Measurements from ENCODE around the gene DUSP2. TPM values are rescaled to one million over a fixed set of nuclear protein-coding genes. Genes with fewer than 3 reads are reported as not detected.

The DUSP2 gene
- total RNA-seq, 1 experiment from 2014 or later: 4.9 TPM

- intact Hi-C loops (cut with micrococcal nuclease; ENCODE audit: unreplicated experiment) (no loop called here), in situ Hi-C loops (cut with HindIII; ENCODE audit: low pct_unique_long_range_greater_than_20kb, low sequenced_read_pairs) (no loop called here)
- TF ChIP-seq, protein P1, sequence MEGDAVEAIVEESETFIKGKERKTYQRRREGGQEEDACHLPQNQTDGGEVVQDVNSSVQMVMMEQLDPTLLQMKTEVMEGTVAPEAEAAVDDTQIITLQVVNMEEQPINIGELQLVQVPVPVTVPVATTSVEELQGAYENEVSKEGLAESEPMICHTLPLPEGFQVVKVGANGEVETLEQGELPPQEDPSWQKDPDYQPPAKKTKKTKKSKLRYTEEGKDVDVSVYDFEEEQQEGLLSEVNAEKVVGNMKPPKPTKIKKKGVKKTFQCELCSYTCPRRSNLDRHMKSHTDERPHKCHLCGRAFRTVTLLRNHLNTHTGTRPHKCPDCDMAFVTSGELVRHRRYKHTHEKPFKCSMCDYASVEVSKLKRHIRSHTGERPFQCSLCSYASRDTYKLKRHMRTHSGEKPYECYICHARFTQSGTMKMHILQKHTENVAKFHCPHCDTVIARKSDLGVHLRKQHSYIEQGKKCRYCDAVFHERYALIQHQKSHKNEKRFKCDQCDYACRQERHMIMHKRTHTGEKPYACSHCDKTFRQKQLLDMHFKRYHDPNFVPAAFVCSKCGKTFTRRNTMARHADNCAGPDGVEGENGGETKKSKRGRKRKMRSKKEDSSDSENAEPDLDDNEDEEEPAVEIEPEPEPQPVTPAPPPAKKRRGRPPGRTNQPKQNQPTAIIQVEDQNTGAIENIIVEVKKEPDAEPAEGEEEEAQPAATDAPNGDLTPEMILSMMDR (IDR thresholded peaks at IDR 0.05): no peak
- TF ChIP-seq SIN3A (IDR thresholded peaks at IDR 0.05; ENCODE audit: borderline replicate concordance, insufficient read depth, low read depth, low read length) (no peak), POLR2AphosphoS5 (IDR thresholded peaks at IDR 0.05; ENCODE audit: low read depth, low read length) (no peak), TCF7L2 (IDR thresholded peaks at IDR 0.05; ENCODE audit: low read depth, low read length) (no peak)
- TF ChIP-seq, protein P2, sequence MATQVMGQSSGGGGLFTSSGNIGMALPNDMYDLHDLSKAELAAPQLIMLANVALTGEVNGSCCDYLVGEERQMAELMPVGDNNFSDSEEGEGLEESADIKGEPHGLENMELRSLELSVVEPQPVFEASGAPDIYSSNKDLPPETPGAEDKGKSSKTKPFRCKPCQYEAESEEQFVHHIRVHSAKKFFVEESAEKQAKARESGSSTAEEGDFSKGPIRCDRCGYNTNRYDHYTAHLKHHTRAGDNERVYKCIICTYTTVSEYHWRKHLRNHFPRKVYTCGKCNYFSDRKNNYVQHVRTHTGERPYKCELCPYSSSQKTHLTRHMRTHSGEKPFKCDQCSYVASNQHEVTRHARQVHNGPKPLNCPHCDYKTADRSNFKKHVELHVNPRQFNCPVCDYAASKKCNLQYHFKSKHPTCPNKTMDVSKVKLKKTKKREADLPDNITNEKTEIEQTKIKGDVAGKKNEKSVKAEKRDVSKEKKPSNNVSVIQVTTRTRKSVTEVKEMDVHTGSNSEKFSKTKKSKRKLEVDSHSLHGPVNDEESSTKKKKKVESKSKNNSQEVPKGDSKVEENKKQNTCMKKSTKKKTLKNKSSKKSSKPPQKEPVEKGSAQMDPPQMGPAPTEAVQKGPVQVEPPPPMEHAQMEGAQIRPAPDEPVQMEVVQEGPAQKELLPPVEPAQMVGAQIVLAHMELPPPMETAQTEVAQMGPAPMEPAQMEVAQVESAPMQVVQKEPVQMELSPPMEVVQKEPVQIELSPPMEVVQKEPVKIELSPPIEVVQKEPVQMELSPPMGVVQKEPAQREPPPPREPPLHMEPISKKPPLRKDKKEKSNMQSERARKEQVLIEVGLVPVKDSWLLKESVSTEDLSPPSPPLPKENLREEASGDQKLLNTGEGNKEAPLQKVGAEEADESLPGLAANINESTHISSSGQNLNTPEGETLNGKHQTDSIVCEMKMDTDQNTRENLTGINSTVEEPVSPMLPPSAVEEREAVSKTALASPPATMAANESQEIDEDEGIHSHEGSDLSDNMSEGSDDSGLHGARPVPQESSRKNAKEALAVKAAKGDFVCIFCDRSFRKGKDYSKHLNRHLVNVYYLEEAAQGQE (IDR thresholded peaks at IDR 0.05; ENCODE audit: insufficient read depth in 1 of 2, low read depth in 2 of 2, low read length in 1 of 2): no peak
- H3K9me3 ChIP-seq (ENCODE audit: control insufficient read depth, insufficient read depth, low read depth, low read length): no peaks in the 10 kb centered on the region
- no peaks in the 10 kb centered on the region for H3K4me1 ChIP-seq (ENCODE audit: control insufficient read depth, insufficient read depth, low read length)
- ChIA-PET CTCF (no interaction called here), POLR2A (no interaction called here)
- no peak overlapping the region for H3K27ac ChIP-seq (ENCODE audit: low read length)
- H3K27me3 ChIP-seq (ENCODE audit: control insufficient read depth, insufficient read depth, low read length): peaks cover 2% of the 10 kb centered on the region; the same call in 1 of the 2 replicates
- no peak overlapping the region for H3K4me3 ChIP-seq (ENCODE audit: low read depth in 2 of 2, low read length in 2 of 2)
- ATAC-seq (no peak), DNase-seq (ENCODE audit: low read depth, low spot score) (no peak)
- no peaks in the 10 kb centered on the region for H3K36me3 ChIP-seq (ENCODE audit: control insufficient read depth, insufficient read depth, low read length)
- no TSS peak for BruUV-seq (replicated peaks)
These were observed 14.8 kb downstream of the DUSP2 start for GRCh38 chr2:96130483-96130882.

DNA sequence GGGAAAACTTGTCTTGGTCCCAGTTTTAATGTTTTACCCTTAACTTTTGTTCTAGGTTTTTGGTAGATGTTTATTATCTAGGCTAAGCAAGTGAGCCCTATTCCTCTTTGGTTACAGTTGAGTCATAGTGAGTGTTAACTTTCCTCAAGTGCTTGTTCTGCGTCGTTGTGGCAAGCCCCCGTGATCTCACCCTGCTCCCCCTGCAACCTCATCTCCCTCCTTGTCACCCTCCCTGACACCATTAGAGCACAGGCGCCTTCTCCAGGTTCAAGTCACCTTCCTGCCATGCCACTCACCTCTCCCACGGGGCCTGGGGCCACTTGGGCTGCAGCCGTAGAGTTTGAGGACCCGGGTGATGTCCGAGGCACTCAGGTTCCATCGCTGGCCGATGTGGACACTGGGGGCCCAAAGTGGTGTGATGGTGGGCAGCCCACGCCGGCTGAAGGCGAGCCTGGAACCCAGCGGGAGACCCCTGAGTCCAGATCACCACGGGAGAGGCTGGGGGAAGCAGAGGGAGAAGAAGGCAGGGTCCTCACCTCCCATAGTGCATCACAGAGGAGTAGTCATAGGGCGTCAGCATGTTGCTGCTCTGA is 15.6 kb downstream of the DUSP2 start:
- intact Hi-C loops (cut with micrococcal nuclease; ENCODE audit: unreplicated experiment): no loop called here
- TF ChIP-seq, protein P2 (IDR thresholded peaks at IDR 0.05; ENCODE audit: insufficient read depth in 1 of 2, low read depth in 2 of 2, low read length in 1 of 2): no peak
- TF ChIP-seq POLR2AphosphoS5 (IDR thresholded peaks at IDR 0.05; ENCODE audit: low read depth, low read length) (no peak), SIN3A (IDR thresholded peaks at IDR 0.05; ENCODE audit: borderline replicate concordance, insufficient read depth, low read depth, low read length) (no peak)
- DNase-seq (ENCODE audit: low read depth, low spot score) (no peak), ATAC-seq (no peak)
- ChIA-PET CTCF (no interaction called here), POLR2A (no interaction called here)
- in situ Hi-C loops (cut with HindIII; ENCODE audit: low pct_unique_long_range_greater_than_20kb, low sequenced_read_pairs): no loop called here
- BruUV-seq (replicated peaks): no TSS peak
- Histone ChIP-seq H3K9me3 (ENCODE audit: control insufficient read depth, insufficient read depth, low read depth, low read length) (no peaks in the 10 kb centered on the region), H3K27me3 (ENCODE audit: control insufficient read depth, insufficient read depth, low read length) (peaks cover 2% of the 10 kb centered on the region; the same call in 1 of the 2 replicates), H3K4me1 (ENCODE audit: control insufficient read depth, insufficient read depth, low read length) (no peaks in the 10 kb centered on the region), H3K36me3 (ENCODE audit: control insufficient read depth, insufficient read depth, low read length) (no peaks in the 10 kb centered on the region), H3K27ac (ENCODE audit: low read length) (no peak overlapping the region), H3K4me3 (ENCODE audit: low read depth in 2 of 2, low read length in 2 of 2) (no peak overlapping the region)

All from Panc1 (cell line).